ENCODE data around the gene KCNJ10.

DNA sequence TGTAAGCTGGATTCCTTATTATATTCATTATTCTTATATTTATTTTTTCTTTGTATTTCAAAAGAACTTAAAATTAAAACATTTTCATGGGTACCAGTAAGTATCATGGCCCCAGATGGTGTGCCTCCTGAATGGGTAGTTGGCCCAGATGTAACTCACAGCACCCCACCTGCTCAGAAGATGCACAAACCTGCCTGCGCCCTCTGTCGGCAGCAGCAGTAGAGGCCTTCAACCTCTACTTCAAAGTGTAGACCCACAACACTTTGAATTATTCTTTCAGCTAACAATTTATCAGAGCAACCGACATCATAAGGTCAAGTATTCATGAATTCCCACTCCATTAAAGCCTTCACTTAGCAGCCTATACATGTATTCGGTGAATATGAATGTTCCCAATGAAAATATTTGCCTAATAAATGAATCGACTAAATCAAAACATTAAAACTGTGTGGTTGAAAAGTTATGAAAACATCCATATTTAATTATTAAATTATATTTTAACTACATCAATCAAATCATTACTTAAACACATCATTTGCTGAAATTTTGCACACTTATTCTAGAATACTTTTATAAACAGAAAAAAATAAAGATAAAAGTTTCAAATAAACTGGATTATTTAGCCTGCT, 63.5 kb downstream of the KCNJ10 start:
- TF ChIP-seq POLR2AphosphoS5 (IDR thresholded peaks at IDR 0.05; ENCODE audit: insufficient read depth, low read depth, low read length): no peak
- TF ChIP-seq, protein P1, sequence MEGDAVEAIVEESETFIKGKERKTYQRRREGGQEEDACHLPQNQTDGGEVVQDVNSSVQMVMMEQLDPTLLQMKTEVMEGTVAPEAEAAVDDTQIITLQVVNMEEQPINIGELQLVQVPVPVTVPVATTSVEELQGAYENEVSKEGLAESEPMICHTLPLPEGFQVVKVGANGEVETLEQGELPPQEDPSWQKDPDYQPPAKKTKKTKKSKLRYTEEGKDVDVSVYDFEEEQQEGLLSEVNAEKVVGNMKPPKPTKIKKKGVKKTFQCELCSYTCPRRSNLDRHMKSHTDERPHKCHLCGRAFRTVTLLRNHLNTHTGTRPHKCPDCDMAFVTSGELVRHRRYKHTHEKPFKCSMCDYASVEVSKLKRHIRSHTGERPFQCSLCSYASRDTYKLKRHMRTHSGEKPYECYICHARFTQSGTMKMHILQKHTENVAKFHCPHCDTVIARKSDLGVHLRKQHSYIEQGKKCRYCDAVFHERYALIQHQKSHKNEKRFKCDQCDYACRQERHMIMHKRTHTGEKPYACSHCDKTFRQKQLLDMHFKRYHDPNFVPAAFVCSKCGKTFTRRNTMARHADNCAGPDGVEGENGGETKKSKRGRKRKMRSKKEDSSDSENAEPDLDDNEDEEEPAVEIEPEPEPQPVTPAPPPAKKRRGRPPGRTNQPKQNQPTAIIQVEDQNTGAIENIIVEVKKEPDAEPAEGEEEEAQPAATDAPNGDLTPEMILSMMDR (IDR thresholded peaks at IDR 0.05; ENCODE audit: extremely low read depth in 1 of 2, insufficient read depth in 1 of 2, low read depth in 1 of 2, low read length in 2 of 2): peak; percentile 86 to 91
- TF ChIP-seq EZH2 (IDR thresholded peaks at IDR 0.05; ENCODE audit: borderline replicate concordance, low read depth, low read length, severe bottlenecking): no peak
- TF ChIP-seq MYC (IDR thresholded peaks at IDR 0.05; ENCODE audit: low read depth, low read length): no peak
- no peak for TF ChIP-seq POLR2A (IDR thresholded peaks at IDR 0.05; ENCODE audit: low read depth, low read length)
- no peak for TF ChIP-seq JUN (IDR thresholded peaks at IDR 0.05; ENCODE audit: borderline replicate concordance, insufficient read depth, insufficient read length, low read depth)

Data from endothelial cell of umbilical vein (primary cell).